HCT116 (cell line): Measurements from ENCODE around the gene DERA. TPM values are rescaled to one million over a fixed set of nuclear protein-coding genes. Genes with fewer than 3 reads are reported as not detected.

Source experiments
- ATAC-seq: fragments of 200-7000 bp; cut with Tn5 transposase; 2 replicates; pipeline ENCODE4 v1.9.1; 2020; ENCODE audit warnings: mild to moderate bottlenecking, moderate library complexity
- BruUV-seq: library from RNA; stranded (reverse); fragments of 400-500 nt; replicated peaks from 2 replicates; lab custom pipeline; 2021; lab: Mats Ljungman, UMichigan
- CTCF ChIA-PET: fragments of 300-600 bp; sonication (Branson Sonifier 250); formaldehyde crosslinking; loops from one replicate; lab custom pipeline; 2021; ENCODE audit warnings: antibody characterized with exemption; lab: Charles Lee
- POLR2A ChIA-PET: fragments of 300-600, 350-600 bp; sonication (Branson Sonifier 250); formaldehyde crosslinking; loops from one replicate; lab custom pipeline; 2021; ENCODE audit warnings: antibody characterized with exemption; lab: Charles Lee
- RAD21 ChIA-PET, 2 experiments: fragments of 300-600 bp; sonication (Branson Sonifier 250); formaldehyde crosslinking; loops; one replicate each; lab custom pipeline; 2023; ENCODE audit warnings: low total read pairs in 2 of 2; ENCODE audit not compliant: uncharacterized antibody in 2 of 2, unreplicated experiment in 2 of 2, low non-redundant PET in 1 of 2; lab: Charles Lee
- DNase-seq: peaks from one replicate; pipeline ENCODE4 v3.0.0-alpha.2; 2010; ENCODE audit warnings: low read depth, low spot score
- H2AFZ ChIP-seq: fragments of 200-600 bp; shearing (Covaris generic), sonication (generic); 2 replicates; pipeline ENCODE4 v1.6.1; 2017; ENCODE audit warnings: low read depth, mixed run types, mixed read lengths, antibody characterized with exemption, low read length; ENCODE audit not compliant: poor library complexity, severe bottlenecking
- H3K27ac ChIP-seq: 2 replicates; pipeline ENCODE4 v1.5.1; 2012; ENCODE audit warnings: low read depth, low read length
- H3K27me3 ChIP-seq: fragments of 200-600 bp; sonication (generic); 2 replicates; pipeline ENCODE4 v1.6.1; 2016; ENCODE audit warnings: mixed run types, low read length, mixed read lengths; ENCODE audit not compliant: insufficient read depth
- H3K36me3 ChIP-seq, 2 experiments: fragments of 200-500 bp in 1 of 2; fragments of 200-600 bp in 1 of 2; sonication (Bioruptor generic) in 1 of 2; sonication (generic) in 1 of 2; 2 replicates each; pipeline versions ENCODE4 v1.5.1 to v1.6.1; 2014 to 2016; ENCODE audit warnings: low read length in 2 of 2, inconsistent platforms in 1 of 2, mixed read lengths in 1 of 2, mixed run types in 1 of 2; ENCODE audit not compliant: insufficient read depth in 2 of 2, control insufficient read depth in 1 of 2
- H3K4me1 ChIP-seq, 2 experiments: fragments of 200-600 bp in 1 of 2; sonication (generic) in 1 of 2; 2 replicates each; pipeline versions ENCODE4 v1.5.1 to v1.6.1; 2012 to 2017; ENCODE audit warnings: low read length in 2 of 2, inconsistent platforms in 1 of 2, mild to moderate bottlenecking in 1 of 2, mixed read lengths in 1 of 2, mixed run types in 1 of 2, moderate library complexity in 1 of 2; ENCODE audit not compliant: insufficient read depth in 2 of 2, control insufficient read depth in 1 of 2
- H3K4me2 ChIP-seq: fragments of 200-600 bp; sonication (generic); 2 replicates; pipeline ENCODE4 v1.6.1; 2017; ENCODE audit warnings: mixed run types, low read length, mixed read lengths
- H3K4me3 ChIP-seq, 2 experiments: fragments of 200-600 bp in 1 of 2; sonication (generic) in 1 of 2; replicated peaks in 1 of 2; 2 replicates each; pipeline ENCODE4 v1.5.1; 2011 to 2016; ENCODE audit warnings: low read length in 2 of 2, control low read depth in 1 of 2, low read depth in 1 of 2, mild to moderate bottlenecking in 1 of 2, mixed read lengths in 1 of 2, mixed run types in 1 of 2
- H3K79me2 ChIP-seq: fragments of 200-600 bp; sonication (generic); 2 replicates; pipeline ENCODE4 v1.6.1; 2017; ENCODE audit warnings: mild to moderate bottlenecking, mixed run types, low read length, moderate library complexity, mixed read lengths; ENCODE audit not compliant: insufficient read depth
- H3K9ac ChIP-seq: fragments of 200-600 bp; sonication (generic); 2 replicates; pipeline ENCODE4 v1.6.1; 2016; ENCODE audit warnings: low read length, mixed read lengths
- H3K9me2 ChIP-seq: fragments of 200-600 bp; sonication (generic), shearing (Covaris generic); 2 replicates; pipeline ENCODE4 v1.6.1; 2017; ENCODE audit warnings: mixed run types, mild to moderate bottlenecking, moderate library complexity; ENCODE audit not compliant: insufficient read depth
- H3K9me3 ChIP-seq, 2 experiments: fragments of 200-500 bp in 1 of 2; fragments of 200-600 bp in 1 of 2; sonication (Bioruptor generic) in 1 of 2; sonication (generic) in 1 of 2; 2 replicates each; pipeline ENCODE4 v1.6.1; 2014 to 2017; ENCODE audit warnings: low read length in 2 of 2, mixed read lengths in 2 of 2, inconsistent platforms in 1 of 2, low read depth in 1 of 2, mild to moderate bottlenecking in 1 of 2, mixed run types in 1 of 2, moderate library complexity in 1 of 2; ENCODE audit not compliant: control insufficient read depth in 1 of 2, insufficient read depth in 1 of 2
- H4K20me1 ChIP-seq: fragments of 200-600 bp; sonication (generic), shearing (Covaris generic); 2 replicates; pipeline ENCODE4 v1.6.1; 2017; ENCODE audit warnings: mixed run types, mild to moderate bottlenecking, moderate library complexity; ENCODE audit not compliant: insufficient read depth
- ATF3 ChIP-seq: IDR thresholded peaks from 2 replicates; pipeline ENCODE4 v1.6.1; 2012
- CEBPB ChIP-seq: IDR thresholded peaks from 2 replicates; pipeline ENCODE4 v1.6.1; 2012; ENCODE audit warnings: low read depth
- ELF1 ChIP-seq: IDR thresholded peaks from 2 replicates; pipeline ENCODE4 v1.6.1; 2012; ENCODE audit warnings: low read depth, borderline replicate concordance
- EZH2 ChIP-seq: fragments of 200-600 bp; sonication (generic); IDR thresholded peaks from 2 replicates; pipeline ENCODE4 v1.6.1; 2017; ENCODE audit warnings: antibody characterized with exemption, mixed run types
- FOSL1 ChIP-seq: IDR thresholded peaks from 2 replicates; pipeline ENCODE4 v1.6.1; 2012; ENCODE audit warnings: low read depth
- JUND ChIP-seq: IDR thresholded peaks from 2 replicates; pipeline ENCODE4 v1.6.1; 2012
- MAX ChIP-seq: IDR thresholded peaks from 2 replicates; pipeline ENCODE4 v1.6.1; 2012
- POLR2A ChIP-seq: IDR thresholded peaks from 2 replicates; pipeline ENCODE4 v1.7.0; 2011; ENCODE audit warnings: borderline replicate concordance; ENCODE audit not compliant: insufficient read depth, insufficient read length; ENCODE audit errors: extremely low read depth
- POLR2AphosphoS5 ChIP-seq: IDR thresholded peaks from 2 replicates; pipeline ENCODE4 v1.6.1; 2011; ENCODE audit warnings: mild to moderate bottlenecking, low read depth, low read length, moderate library complexity
- REST ChIP-seq: IDR thresholded peaks from 2 replicates; pipeline ENCODE4 v1.6.1; 2012; ENCODE audit warnings: low read depth
- SIN3A ChIP-seq: IDR thresholded peaks from 2 replicates; pipeline ENCODE4 v1.6.1; 2012; ENCODE audit warnings: low read depth
- ZFX ChIP-seq: fragments of 450-650 bp; IDR thresholded peaks from 2 replicates; pipeline ENCODE4 v1.6.1; 2017
- intact Hi-C: fragments of 100-400 bp; cut with micrococcal nuclease; formaldehyde crosslinking; loops from 2 replicates; pipeline ENCODE4 v1.10.0; 2022
- total RNA-seq: library from RNA; stranded (reverse); gene quantifications from one replicate; pipeline ENCODE4 v1.2.1, GENCODE V29; 2021; ENCODE audit not compliant: unreplicated experiment
- TF ChIP-seq, protein P1 (sequence below), 3 experiments: fragments of 200-600 bp in 1 of 3; sonication (generic) in 1 of 3; IDR thresholded peaks in 2 of 3; conservative IDR thresholded peaks in 1 of 3; 2 replicates each; pipeline ENCODE4 v1.5.1; 2012 to 2017; ENCODE audit warnings: low read depth in 2 of 3, low read length in 2 of 3, antibody characterized with exemption in 1 of 3, borderline replicate concordance in 1 of 3, control low read depth in 1 of 3, mild to moderate bottlenecking in 1 of 3, mixed read lengths in 1 of 3, mixed run types in 1 of 3, moderate library complexity in 1 of 3; ENCODE audit not compliant: insufficient read depth in 1 of 3

The DERA gene
- total RNA-seq, 1 experiment from 2014 or later = 32.6 TPM

DNA sequence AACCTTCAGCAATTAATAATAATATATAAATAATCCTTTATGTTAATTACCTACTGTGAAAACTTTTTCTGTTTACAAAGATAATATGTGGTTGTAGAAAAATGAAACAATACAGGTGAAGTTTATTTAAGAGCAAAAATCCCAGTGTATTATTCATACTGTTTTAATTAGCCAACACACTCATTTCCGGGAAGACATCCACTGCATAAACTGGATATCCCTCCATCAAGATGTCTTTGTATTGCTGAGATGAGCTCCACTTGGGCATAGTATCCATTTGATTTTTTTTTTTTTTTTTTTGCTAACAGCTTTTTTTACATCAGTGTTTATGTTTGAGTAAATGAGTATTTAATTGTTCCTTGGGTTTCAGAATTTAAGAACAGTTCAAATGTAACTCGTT is 13.7 kb upstream of the DERA start:
- no peak for TF ChIP-seq SIN3A
- TF ChIP-seq CEBPB = no peak
- TF ChIP-seq ATF3 = no peak
- TF ChIP-seq ZFX = no peak
- no peak for TF ChIP-seq POLR2A
- TF ChIP-seq, protein P1, sequence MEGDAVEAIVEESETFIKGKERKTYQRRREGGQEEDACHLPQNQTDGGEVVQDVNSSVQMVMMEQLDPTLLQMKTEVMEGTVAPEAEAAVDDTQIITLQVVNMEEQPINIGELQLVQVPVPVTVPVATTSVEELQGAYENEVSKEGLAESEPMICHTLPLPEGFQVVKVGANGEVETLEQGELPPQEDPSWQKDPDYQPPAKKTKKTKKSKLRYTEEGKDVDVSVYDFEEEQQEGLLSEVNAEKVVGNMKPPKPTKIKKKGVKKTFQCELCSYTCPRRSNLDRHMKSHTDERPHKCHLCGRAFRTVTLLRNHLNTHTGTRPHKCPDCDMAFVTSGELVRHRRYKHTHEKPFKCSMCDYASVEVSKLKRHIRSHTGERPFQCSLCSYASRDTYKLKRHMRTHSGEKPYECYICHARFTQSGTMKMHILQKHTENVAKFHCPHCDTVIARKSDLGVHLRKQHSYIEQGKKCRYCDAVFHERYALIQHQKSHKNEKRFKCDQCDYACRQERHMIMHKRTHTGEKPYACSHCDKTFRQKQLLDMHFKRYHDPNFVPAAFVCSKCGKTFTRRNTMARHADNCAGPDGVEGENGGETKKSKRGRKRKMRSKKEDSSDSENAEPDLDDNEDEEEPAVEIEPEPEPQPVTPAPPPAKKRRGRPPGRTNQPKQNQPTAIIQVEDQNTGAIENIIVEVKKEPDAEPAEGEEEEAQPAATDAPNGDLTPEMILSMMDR (IDR thresholded peaks at IDR 0.05 in 2 of 3, conservative IDR thresholded peaks at IDR 0.05 in 1 of 3; ENCODE audit: borderline replicate concordance in 1 of 3, insufficient read depth in 1 of 3, low read depth in 2 of 3, low read length in 2 of 3) = no peak
- no peak for TF ChIP-seq MAX
- no peak for TF ChIP-seq EZH2
- TF ChIP-seq JUND = no peak
- no peak for TF ChIP-seq FOSL1
- TF ChIP-seq POLR2AphosphoS5 = no peak
- TF ChIP-seq REST = no peak
- TF ChIP-seq ELF1 = no peak
- ChIA-PET POLR2A (interaction anchor here (1.6 kb wide), 1 partner anchor 15 kb away, joined by 4 read pairs; the partner anchor contains the start of gene STRAP), RAD21 (no interaction called here), CTCF (interaction anchor here (0.7 to 3.0 kb wide), 2 partner anchors 12 to 365 kb away, joined by 3 to 13 read pairs; no protein-coding TSS in a partner anchor)
- Histone ChIP-seq H3K36me3 (peaks cover 47 to 67% of the 10 kb centered on the region in 2 experiments), H3K9ac (no peak overlapping the region), H3K4me1 (no peaks in the 10 kb centered on the region), H3K27me3 (no peaks in the 10 kb centered on the region), H3K4me2 (no peak overlapping the region), H3K9me3 (no peaks in the 10 kb centered on the region), H3K4me3 (no peak overlapping the region), H2AFZ (no peak overlapping the region), H3K27ac (no peak overlapping the region), H3K79me2 (peaks cover 67% of the 10 kb centered on the region), H3K9me2 (no peaks in the 10 kb centered on the region), H4K20me1 (peaks cover 20% of the 10 kb centered on the region; the same call in 1 of the 2 replicates)
- ATAC-seq (no peak), DNase-seq (no peak)
- no TSS peak for BruUV-seq
- intact Hi-C loops = no loop called here
